ENCODE results near the gene USP27X. TPM values are rescaled to one million over a fixed set of nuclear protein-coding genes. Genes with fewer than 3 reads are reported as not detected.

The USP27X gene
- total RNA-seq, 3 donors from 2014 or later (not counting 1 experiment from before 2014, with no cell fraction given), result 1.7 to 2.4 (median 2.0) TPM

GRCh38 chrX:49910344-49910743, 31.1 kb downstream of the USP27X start:
- Histone ChIP-seq H3K9me3 (ENCODE audit: control insufficient read depth, insufficient read depth, low read length) (no peaks in the 10 kb centered on the region), H3K36me3 (ENCODE audit: control insufficient read depth, insufficient read depth, low read length) (no peaks in the 10 kb centered on the region), H3K4me3 (ENCODE audit: low read length) (no peak overlapping the region), H3K27me3 (ENCODE audit: control insufficient read depth, insufficient read depth, low read length) (no peaks in the 10 kb centered on the region), H3K4me1 (ENCODE audit: control insufficient read depth, insufficient read depth, low read length) (no peaks in the 10 kb centered on the region), H3K27ac (ENCODE audit: low read length) (no peak overlapping the region)
- DNase-seq (peak in 1 of 2 donors; percentile 17), ATAC-seq (peak in 1 of 3 donors; percentile 28)
- Mint-ChIP-seq H3K4me1 (peaks cover 0 to 6% of the 10 kb centered on the region in 2 donors), H3K9me3 (no peaks in the 10 kb centered on the region), H3K27ac (peak overlapping the region in 1 of 2 donors; percentile 5), H3K27me3 (ENCODE audit: low read depth in 2 of 2) (no peaks in the 10 kb centered on the region), H3K36me3 (no peaks in the 10 kb centered on the region), H3K4me3 (no peak overlapping the region)
- 26% methylated on average over 3 of the region's 3 CpGs for WGBS (ENCODE audit: insufficient coverage)
- no peak for TF ChIP-seq CTCF (IDR thresholded peaks at IDR 0.05)
- intact Hi-C loops (cut with micrococcal nuclease), result no loop called here

- no peaks in the 10 kb centered on the region for H3K36me3 ChIP-seq (ENCODE audit: control insufficient read depth, insufficient read depth, low read length)
- H3K4me1 Mint-ChIP-seq, result peaks cover 0 to 6% of the 10 kb centered on the region in 2 donors
- no peaks in the 10 kb centered on the region for H3K36me3 Mint-ChIP-seq
- H3K27ac ChIP-seq (ENCODE audit: low read length), result no peak overlapping the region
- no peaks in the 10 kb centered on the region for H3K9me3 ChIP-seq (ENCODE audit: control insufficient read depth, insufficient read depth, low read length)
- WGBS (ENCODE audit: insufficient coverage), result 95% methylated on average over 2 of the region's 3 CpGs
- no peaks in the 10 kb centered on the region for H3K4me1 ChIP-seq (ENCODE audit: control insufficient read depth, insufficient read depth, low read length)
- H3K4me3 Mint-ChIP-seq, result no peak overlapping the region
- intact Hi-C loops (cut with micrococcal nuclease), result no loop called here
- no peaks in the 10 kb centered on the region for H3K27me3 Mint-ChIP-seq (ENCODE audit: low read depth in 2 of 2)
- DNase-seq, result no peak
- no peak overlapping the region for H3K27ac Mint-ChIP-seq
- TF ChIP-seq CTCF (IDR thresholded peaks at IDR 0.05), result no peak
- no peak for ATAC-seq
- H3K27me3 ChIP-seq (ENCODE audit: control insufficient read depth, insufficient read depth, low read length), result no peaks in the 10 kb centered on the region
- H3K9me3 Mint-ChIP-seq, result no peaks in the 10 kb centered on the region
- no peak overlapping the region for H3K4me3 ChIP-seq (ENCODE audit: low read length)
These were observed 32.8 kb downstream of the USP27X start for GRCh38 chrX:49912086-49912485.

- WGBS (ENCODE audit: insufficient coverage), result 91% methylated on average over 3 of the region's 3 CpGs
- Histone ChIP-seq H3K27ac (ENCODE audit: low read length) (no peak overlapping the region), H3K9me3 (ENCODE audit: control insufficient read depth, insufficient read depth, low read length) (no peaks in the 10 kb centered on the region), H3K36me3 (ENCODE audit: control insufficient read depth, insufficient read depth, low read length) (no peaks in the 10 kb centered on the region), H3K4me1 (ENCODE audit: control insufficient read depth, insufficient read depth, low read length) (no peaks in the 10 kb centered on the region), H3K27me3 (ENCODE audit: control insufficient read depth, insufficient read depth, low read length) (no peaks in the 10 kb centered on the region), H3K4me3 (ENCODE audit: low read length) (no peak overlapping the region)
- peaks cover 0 to 6% of the 10 kb centered on the region in 2 donors for H3K4me1 Mint-ChIP-seq
- H3K36me3 Mint-ChIP-seq, result no peaks in the 10 kb centered on the region
- H3K9me3 Mint-ChIP-seq, result no peaks in the 10 kb centered on the region
- ATAC-seq, result no peak
- H3K27ac Mint-ChIP-seq, result no peak overlapping the region
- DNase-seq, result no peak
- intact Hi-C loops (cut with micrococcal nuclease), result no loop called here
- TF ChIP-seq CTCF (IDR thresholded peaks at IDR 0.05), result no peak
- no peaks in the 10 kb centered on the region for H3K27me3 Mint-ChIP-seq (ENCODE audit: low read depth in 2 of 2)
- no peak overlapping the region for H3K4me3 Mint-ChIP-seq
These were observed 33.6 kb downstream of the USP27X start for GRCh38 chrX:49912861-49913260.

Measured in natural killer cell (primary cell).